Fibroblast of lung (primary cell): ENCODE measurements around the gene TNP2.

Experiments
- EZH2 ChIP-seq: IDR thresholded peaks from 2 replicates; pipeline ENCODE4 v1.5.1; 2012; ENCODE audit warnings: low read length, control low read depth, mild to moderate bottlenecking; ENCODE audit errors: missing control alignments
- TF ChIP-seq, protein P1 (sequence below), 2 donors: IDR thresholded peaks in 1 of 2; conservative IDR thresholded peaks in 1 of 2; 1 replicate in 1 of 2; 2 replicates in 1 of 2; pipeline ENCODE4 v1.5.1; 2011 to 2012; ENCODE audit warnings: low read length in 2 of 2, control low read depth in 1 of 2, inconsistent platforms in 1 of 2, low read depth in 1 of 2, mild to moderate bottlenecking in 1 of 2

DNA sequence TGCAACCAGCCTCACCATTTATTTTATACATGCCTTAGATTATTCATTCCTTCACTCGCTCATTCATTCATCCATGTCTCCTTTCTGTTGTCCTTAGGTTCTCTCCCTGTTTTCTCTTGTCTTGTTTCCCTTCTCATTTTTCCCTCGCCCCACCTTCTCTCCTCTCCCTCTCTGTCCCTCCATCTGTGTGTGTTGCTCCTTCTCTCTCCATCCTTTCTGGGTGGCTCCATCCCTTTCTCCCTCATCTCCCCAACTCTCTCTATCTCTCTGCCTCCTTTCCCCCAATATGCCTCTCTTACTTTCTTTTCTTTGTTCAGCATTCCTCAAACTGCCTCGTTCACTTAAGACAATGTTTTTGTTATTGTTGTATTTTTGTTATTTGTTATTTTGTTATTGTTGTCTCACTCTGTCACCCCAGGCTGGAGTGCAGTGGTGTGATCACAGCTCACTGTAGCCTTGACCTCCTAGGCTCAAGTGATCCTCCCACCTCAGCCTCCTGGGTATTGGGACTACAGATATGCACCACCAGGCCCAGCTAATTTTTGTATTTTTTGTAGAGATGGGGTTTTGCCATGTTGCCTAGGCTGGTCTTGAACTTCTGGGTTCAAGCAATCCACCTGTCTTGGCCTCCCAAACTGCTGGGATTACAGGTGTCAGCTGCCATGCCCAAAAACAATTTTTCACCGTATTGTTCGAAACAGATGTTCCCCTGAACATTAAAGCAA, 27.5 kb downstream of the TNP2 start:
- TF ChIP-seq, protein P1, sequence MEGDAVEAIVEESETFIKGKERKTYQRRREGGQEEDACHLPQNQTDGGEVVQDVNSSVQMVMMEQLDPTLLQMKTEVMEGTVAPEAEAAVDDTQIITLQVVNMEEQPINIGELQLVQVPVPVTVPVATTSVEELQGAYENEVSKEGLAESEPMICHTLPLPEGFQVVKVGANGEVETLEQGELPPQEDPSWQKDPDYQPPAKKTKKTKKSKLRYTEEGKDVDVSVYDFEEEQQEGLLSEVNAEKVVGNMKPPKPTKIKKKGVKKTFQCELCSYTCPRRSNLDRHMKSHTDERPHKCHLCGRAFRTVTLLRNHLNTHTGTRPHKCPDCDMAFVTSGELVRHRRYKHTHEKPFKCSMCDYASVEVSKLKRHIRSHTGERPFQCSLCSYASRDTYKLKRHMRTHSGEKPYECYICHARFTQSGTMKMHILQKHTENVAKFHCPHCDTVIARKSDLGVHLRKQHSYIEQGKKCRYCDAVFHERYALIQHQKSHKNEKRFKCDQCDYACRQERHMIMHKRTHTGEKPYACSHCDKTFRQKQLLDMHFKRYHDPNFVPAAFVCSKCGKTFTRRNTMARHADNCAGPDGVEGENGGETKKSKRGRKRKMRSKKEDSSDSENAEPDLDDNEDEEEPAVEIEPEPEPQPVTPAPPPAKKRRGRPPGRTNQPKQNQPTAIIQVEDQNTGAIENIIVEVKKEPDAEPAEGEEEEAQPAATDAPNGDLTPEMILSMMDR (conservative IDR thresholded peaks at IDR 0.05 in 1 of 2, IDR thresholded peaks at IDR 0.05 in 1 of 2; ENCODE audit: low read depth in 1 of 2, low read length in 2 of 2) = no peak
- no peak for TF ChIP-seq EZH2
